Mammary epithelial cell (primary cell): ENCODE data around the gene ARPC5.

Source experiments
- EZH2 ChIP-seq: IDR thresholded peaks from 2 replicates; pipeline ENCODE4 v1.6.1; 2012; ENCODE audit warnings: low read length, inconsistent platforms, borderline replicate concordance
- TF ChIP-seq, protein P1 (sequence below), 2 donors: IDR thresholded peaks in 1 of 2; conservative IDR thresholded peaks in 1 of 2; 2 replicates each; pipeline ENCODE4 v1.5.1; 2011 to 2012; ENCODE audit warnings: inconsistent platforms in 2 of 2, low read length in 2 of 2, mild to moderate bottlenecking in 2 of 2, control low read depth in 1 of 2, low read depth in 1 of 2; ENCODE audit not compliant: insufficient read depth in 1 of 2; ENCODE audit errors: extremely low read depth in 1 of 2

DNA sequence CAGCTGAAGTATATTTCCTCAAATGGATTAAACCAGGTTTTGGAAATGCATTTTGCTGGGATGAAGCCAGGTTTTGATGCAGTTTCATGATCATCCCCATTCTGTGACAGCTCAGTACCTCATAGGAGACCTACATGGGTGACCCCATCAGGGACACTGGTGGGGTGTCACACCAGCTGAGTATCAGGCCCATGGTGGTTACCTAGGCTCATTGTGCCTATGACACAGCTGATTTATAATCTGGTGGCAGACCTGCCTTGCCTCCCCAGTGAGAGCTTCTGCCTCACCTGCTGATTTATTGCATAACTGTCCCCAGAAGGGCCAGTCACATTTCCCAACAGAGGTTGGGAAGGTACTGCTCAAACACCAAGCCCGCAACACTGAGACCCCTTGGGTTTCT lies 49.1 kb downstream of the ARPC5 start:
- TF ChIP-seq, protein P1, sequence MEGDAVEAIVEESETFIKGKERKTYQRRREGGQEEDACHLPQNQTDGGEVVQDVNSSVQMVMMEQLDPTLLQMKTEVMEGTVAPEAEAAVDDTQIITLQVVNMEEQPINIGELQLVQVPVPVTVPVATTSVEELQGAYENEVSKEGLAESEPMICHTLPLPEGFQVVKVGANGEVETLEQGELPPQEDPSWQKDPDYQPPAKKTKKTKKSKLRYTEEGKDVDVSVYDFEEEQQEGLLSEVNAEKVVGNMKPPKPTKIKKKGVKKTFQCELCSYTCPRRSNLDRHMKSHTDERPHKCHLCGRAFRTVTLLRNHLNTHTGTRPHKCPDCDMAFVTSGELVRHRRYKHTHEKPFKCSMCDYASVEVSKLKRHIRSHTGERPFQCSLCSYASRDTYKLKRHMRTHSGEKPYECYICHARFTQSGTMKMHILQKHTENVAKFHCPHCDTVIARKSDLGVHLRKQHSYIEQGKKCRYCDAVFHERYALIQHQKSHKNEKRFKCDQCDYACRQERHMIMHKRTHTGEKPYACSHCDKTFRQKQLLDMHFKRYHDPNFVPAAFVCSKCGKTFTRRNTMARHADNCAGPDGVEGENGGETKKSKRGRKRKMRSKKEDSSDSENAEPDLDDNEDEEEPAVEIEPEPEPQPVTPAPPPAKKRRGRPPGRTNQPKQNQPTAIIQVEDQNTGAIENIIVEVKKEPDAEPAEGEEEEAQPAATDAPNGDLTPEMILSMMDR (conservative IDR thresholded peaks at IDR 0.05 in 1 of 2, IDR thresholded peaks at IDR 0.05 in 1 of 2; ENCODE audit: extremely low read depth in 1 of 2, insufficient read depth in 1 of 2, low read depth in 1 of 2, low read length in 2 of 2) = no peak
- TF ChIP-seq EZH2 = no peak
